Vagina (tissue), 2 donors: Measurements from ENCODE around the gene NOP9. TPM values are rescaled to one million over a fixed set of nuclear protein-coding genes. Genes with fewer than 3 reads are reported as not detected.

Experiments
- DNase-seq, 2 donors: peaks; one replicate each; pipeline ENCODE4 v3.0.0-alpha.2; 2017; ENCODE audit errors: extremely low spot score in 2 of 2
- H3K27ac ChIP-seq: fragments of 200-600 bp; sonication (generic); one replicate; pipeline ENCODE4 v1.5.1; 2019
- H3K27me3 ChIP-seq: fragments of 200-600 bp; sonication (generic); one replicate; pipeline ENCODE4 v1.5.1; 2019
- H3K36me3 ChIP-seq, 2 donors: fragments of 200-600 bp; sonication (generic); one replicate each; pipeline ENCODE4 v1.5.1; 2017 to 2019
- H3K4me1 ChIP-seq: fragments of 200-600 bp; sonication (generic); one replicate; pipeline ENCODE4 v1.5.1; 2019
- H3K4me3 ChIP-seq, 2 donors: fragments of 200-600 bp; sonication (generic); 1 replicate in 1 of 2; 2 replicates in 1 of 2; pipeline ENCODE4 v1.5.1; 2016 to 2019
- H3K9me3 ChIP-seq: fragments of 200-600 bp; sonication (generic); one replicate; pipeline ENCODE4 v1.5.1; 2019
- POLR2A ChIP-seq, 2 donors: fragments of 450-650 bp; IDR thresholded peaks; one replicate each; pipeline ENCODE4 v1.6.1; 2017; ENCODE audit warnings: antibody characterized with exemption in 2 of 2, mild to moderate bottlenecking in 2 of 2, moderate library complexity in 2 of 2
- POLR2AphosphoS5 ChIP-seq, 2 donors: sonication (generic); formaldehyde crosslinking; IDR thresholded peaks; one replicate each; pipeline ENCODE4 v1.9.0; 2017; ENCODE audit warnings: antibody characterized with exemption in 2 of 2, mild to moderate bottlenecking in 2 of 2, low read depth in 1 of 2; ENCODE audit not compliant: insufficient read depth in 1 of 2
- intact Hi-C: fragments of 100-400 bp; cut with DNase I; formaldehyde crosslinking; loops from one replicate; pipeline ENCODE4 v1.15.1; 2023
- total RNA-seq: library from RNA; depleted of rRNA; stranded (reverse); fragments of >200 nt; gene quantifications from one replicate; pipeline ENCODE4 v1.2.3, GENCODE V29; 2016
- TF ChIP-seq, protein P1 (sequence below), 3 experiments: fragments of 450-650 bp in 2 of 3; fragments of 200-600 bp in 1 of 3; sonication (generic) in 1 of 3; IDR thresholded peaks; one replicate each; pipeline ENCODE4 v1.5.1; 2017 to 2019; ENCODE audit warnings: antibody characterized with exemption in 3 of 3, mild to moderate bottlenecking in 2 of 3, moderate library complexity in 2 of 3

Gene NOP9
- total RNA-seq, 1 donor from 2014 or later = 13.8 TPM

DNA sequence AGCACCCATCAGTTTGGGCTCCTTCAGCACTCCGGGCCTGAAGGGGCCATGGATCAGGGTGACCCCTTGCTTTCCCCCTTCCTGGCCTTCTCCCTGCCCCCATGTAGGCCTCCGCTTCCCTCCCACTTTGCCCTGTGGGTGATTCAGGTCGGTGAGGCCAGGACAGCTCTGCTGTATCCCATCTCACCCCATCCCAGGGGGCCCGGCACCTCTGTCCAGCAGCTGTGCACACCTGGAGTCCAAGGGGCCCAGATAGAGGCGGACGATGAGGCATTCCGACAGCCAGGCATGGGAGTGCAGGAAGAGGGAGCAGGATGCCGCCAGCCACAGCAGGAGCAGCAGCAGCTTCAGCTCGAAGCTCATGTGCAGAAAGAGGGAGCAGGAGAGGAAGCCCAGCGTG is 23.0 kb downstream of the NOP9 start:
- Histone ChIP-seq H3K27ac (no peak overlapping the region), H3K4me1 (no peaks in the 10 kb centered on the region), H3K36me3 (no peaks in the 10 kb centered on the region), H3K27me3 (no peaks in the 10 kb centered on the region), H3K9me3 (no peaks in the 10 kb centered on the region), H3K4me3 (no peak overlapping the region)
- no peak for DNase-seq
- intact Hi-C loops = no loop called here
- TF ChIP-seq POLR2A (IDR thresholded peaks at IDR 0.05) = no peak
- TF ChIP-seq, protein P1, sequence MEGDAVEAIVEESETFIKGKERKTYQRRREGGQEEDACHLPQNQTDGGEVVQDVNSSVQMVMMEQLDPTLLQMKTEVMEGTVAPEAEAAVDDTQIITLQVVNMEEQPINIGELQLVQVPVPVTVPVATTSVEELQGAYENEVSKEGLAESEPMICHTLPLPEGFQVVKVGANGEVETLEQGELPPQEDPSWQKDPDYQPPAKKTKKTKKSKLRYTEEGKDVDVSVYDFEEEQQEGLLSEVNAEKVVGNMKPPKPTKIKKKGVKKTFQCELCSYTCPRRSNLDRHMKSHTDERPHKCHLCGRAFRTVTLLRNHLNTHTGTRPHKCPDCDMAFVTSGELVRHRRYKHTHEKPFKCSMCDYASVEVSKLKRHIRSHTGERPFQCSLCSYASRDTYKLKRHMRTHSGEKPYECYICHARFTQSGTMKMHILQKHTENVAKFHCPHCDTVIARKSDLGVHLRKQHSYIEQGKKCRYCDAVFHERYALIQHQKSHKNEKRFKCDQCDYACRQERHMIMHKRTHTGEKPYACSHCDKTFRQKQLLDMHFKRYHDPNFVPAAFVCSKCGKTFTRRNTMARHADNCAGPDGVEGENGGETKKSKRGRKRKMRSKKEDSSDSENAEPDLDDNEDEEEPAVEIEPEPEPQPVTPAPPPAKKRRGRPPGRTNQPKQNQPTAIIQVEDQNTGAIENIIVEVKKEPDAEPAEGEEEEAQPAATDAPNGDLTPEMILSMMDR (IDR thresholded peaks at IDR 0.05) = no peak
- no peak for TF ChIP-seq POLR2AphosphoS5 (IDR thresholded peaks at IDR 0.05; ENCODE audit: insufficient read depth in 1 of 2, low read depth in 1 of 2)

DNA sequence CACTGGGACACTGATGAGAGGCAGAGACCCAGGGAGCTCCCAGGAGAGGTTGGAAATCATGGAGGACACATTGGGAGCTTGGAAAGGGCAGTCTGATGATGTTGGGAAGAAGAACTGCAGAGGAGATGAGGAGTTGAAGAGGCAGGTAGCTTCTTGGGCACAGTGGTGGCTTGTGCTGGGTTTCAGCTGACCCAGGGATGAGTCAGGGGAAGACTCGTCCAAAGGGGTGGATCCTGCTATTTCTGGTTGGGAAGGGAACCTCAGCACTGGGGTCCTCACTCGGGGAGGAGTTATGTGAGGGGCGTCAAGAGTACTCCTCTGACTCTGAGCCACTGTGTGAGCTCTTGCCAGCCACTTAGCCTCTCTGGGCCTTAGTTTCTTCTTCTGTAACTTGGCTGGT is 23.7 kb downstream of the NOP9 start:
- Histone ChIP-seq H3K27ac (no peak overlapping the region), H3K27me3 (no peaks in the 10 kb centered on the region), H3K4me3 (no peak overlapping the region), H3K36me3 (no peaks in the 10 kb centered on the region), H3K4me1 (no peaks in the 10 kb centered on the region), H3K9me3 (no peaks in the 10 kb centered on the region)
- no peak for DNase-seq
- intact Hi-C loops = no loop called here
- no peak for TF ChIP-seq POLR2AphosphoS5 (IDR thresholded peaks at IDR 0.05; ENCODE audit: insufficient read depth in 1 of 2, low read depth in 1 of 2)
- TF ChIP-seq POLR2A (IDR thresholded peaks at IDR 0.05) = no peak
- TF ChIP-seq, protein P1 (IDR thresholded peaks at IDR 0.05) = no peak

DNA sequence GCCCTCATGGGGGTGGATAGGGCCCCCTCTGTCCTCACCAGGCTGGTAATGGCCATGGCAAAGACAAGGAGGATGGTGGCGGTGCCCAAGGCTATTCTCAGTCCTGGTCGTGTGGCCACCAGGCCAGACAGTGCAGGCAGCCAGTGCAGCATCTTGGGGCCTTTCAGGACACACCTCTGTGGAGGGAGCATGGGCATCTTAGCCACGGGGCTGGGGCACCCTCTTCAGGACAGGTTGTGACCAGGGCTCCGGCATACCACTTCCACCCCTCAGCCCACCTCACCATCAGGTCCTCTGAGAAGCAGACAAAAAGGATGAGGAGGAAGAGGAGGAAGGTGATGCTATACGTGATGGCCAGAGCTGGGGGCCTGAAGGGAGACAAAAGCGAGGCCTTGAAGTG is 24.4 kb downstream of the NOP9 start:
- H3K36me3 ChIP-seq = no peaks in the 10 kb centered on the region
- no peaks in the 10 kb centered on the region for H3K27me3 ChIP-seq
- TF ChIP-seq POLR2AphosphoS5 (IDR thresholded peaks at IDR 0.05; ENCODE audit: insufficient read depth in 1 of 2, low read depth in 1 of 2) (no peak), POLR2A (IDR thresholded peaks at IDR 0.05) (no peak)
- TF ChIP-seq, protein P1 (IDR thresholded peaks at IDR 0.05) = no peak
- intact Hi-C loops = no loop called here
- H3K4me1 ChIP-seq = no peaks in the 10 kb centered on the region
- DNase-seq = no peak
- H3K4me3 ChIP-seq = no peak overlapping the region
- H3K9me3 ChIP-seq = no peaks in the 10 kb centered on the region
- H3K27ac ChIP-seq = no peak overlapping the region

DNA sequence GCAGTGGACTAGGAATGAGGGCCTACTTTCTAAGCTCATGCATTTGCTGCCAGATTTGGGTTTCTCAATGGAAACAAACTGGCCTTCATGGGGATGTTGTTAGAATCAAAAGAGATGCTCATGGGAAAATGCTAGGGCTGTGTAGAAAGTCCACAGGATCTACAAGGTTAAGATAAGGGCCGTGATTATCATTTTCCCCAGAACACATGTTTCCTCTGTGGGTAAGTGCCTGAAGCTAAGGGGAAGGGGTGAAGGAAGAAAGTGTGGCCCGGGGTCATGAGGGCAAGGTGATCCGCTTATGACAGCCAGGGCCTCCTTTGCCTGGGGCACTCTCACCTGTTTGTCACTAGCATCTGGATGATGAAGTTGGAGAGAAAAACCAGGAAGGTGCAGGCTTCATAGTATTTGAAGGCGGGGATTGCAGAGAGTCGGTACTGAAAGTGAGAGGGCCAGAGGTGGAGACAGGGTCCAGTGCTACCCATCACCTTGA is 25.4 kb downstream of the NOP9 start:
- Histone ChIP-seq H3K36me3 (no peaks in the 10 kb centered on the region), H3K9me3 (no peaks in the 10 kb centered on the region), H3K27ac (no peak overlapping the region), H3K4me3 (no peak overlapping the region), H3K4me1 (no peaks in the 10 kb centered on the region), H3K27me3 (no peaks in the 10 kb centered on the region)
- intact Hi-C loops = no loop called here
- TF ChIP-seq POLR2A (IDR thresholded peaks at IDR 0.05) = no peak
- TF ChIP-seq, protein P1 (IDR thresholded peaks at IDR 0.05) = no peak
- no peak for TF ChIP-seq POLR2AphosphoS5 (IDR thresholded peaks at IDR 0.05; ENCODE audit: insufficient read depth in 1 of 2, low read depth in 1 of 2)
- no peak for DNase-seq

DNA sequence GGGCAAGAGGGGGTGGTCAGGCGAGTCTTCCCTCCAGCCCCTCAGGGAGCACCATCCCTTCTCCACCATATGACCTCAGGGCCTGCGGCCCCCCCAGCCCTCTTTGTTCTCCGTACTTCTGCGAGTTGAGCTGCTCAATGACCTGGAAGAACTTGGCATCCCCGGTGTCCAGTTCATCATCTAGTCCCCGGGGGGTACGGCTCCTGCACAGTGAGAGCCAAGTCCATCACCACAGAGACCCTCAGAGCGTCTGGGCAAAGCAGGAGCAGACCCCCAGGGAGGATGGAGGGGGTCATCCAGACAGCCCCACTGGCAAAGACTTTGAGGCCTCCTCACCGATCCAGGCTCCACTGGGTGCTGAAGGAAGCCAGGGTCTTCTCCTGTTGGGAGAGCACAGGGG is 26.3 kb downstream of the NOP9 start:
- intact Hi-C loops = no loop called here
- H3K4me3 ChIP-seq = no peak overlapping the region
- H3K27me3 ChIP-seq = no peaks in the 10 kb centered on the region
- no peaks in the 10 kb centered on the region for H3K9me3 ChIP-seq
- no peaks in the 10 kb centered on the region for H3K36me3 ChIP-seq
- H3K4me1 ChIP-seq = no peaks in the 10 kb centered on the region
- TF ChIP-seq POLR2A (IDR thresholded peaks at IDR 0.05) (no peak), POLR2AphosphoS5 (IDR thresholded peaks at IDR 0.05; ENCODE audit: insufficient read depth in 1 of 2, low read depth in 1 of 2) (no peak)
- TF ChIP-seq, protein P1 (IDR thresholded peaks at IDR 0.05) = no peak
- DNase-seq = no peak
- H3K27ac ChIP-seq = no peak overlapping the region
